Lung (tissue), 12 donors: ENCODE results near the gene CACNA1E. TPM values are rescaled to one million over a fixed set of nuclear protein-coding genes. Genes with fewer than 3 reads are reported as not detected.

ENCODE experiments used
- ATAC-seq: fragments of 200-7000 bp; cut with Tn5 transposase; one replicate; pipeline ENCODE4 v1.9.1; 2020; ENCODE audit warnings: moderate number of reproducible peaks; ENCODE audit not compliant: insufficient read depth, low FRiP score
- DNase-seq, 3 donors: peaks; one replicate each; pipeline ENCODE4 v3.0.0-alpha.2; 2013 to 2017
- H3K27ac ChIP-seq, 2 donors: one replicate each; pipeline ENCODE4 v1.5.1; 2013; ENCODE audit warnings: mild to moderate bottlenecking in 2 of 2, moderate library complexity in 2 of 2, control low read depth in 1 of 2, inconsistent platforms in 1 of 2, low read depth in 1 of 2, low read length in 1 of 2
- H3K27me3 ChIP-seq, 3 donors: one replicate each; pipeline ENCODE4 v1.5.1; 2013; ENCODE audit warnings: low read length in 2 of 3; ENCODE audit not compliant: control insufficient read depth in 3 of 3, insufficient read depth in 3 of 3
- H3K36me3 ChIP-seq, 4 donors: one replicate each; pipeline ENCODE4 v1.5.1; 2013; ENCODE audit warnings: low read length in 4 of 4, mild to moderate bottlenecking in 1 of 4, moderate library complexity in 1 of 4; ENCODE audit not compliant: control insufficient read depth in 4 of 4, insufficient read depth in 4 of 4
- H3K4me1 ChIP-seq, 5 donors: one replicate each; pipeline ENCODE4 v1.5.1; 2013; ENCODE audit warnings: low read length in 5 of 5, mild to moderate bottlenecking in 2 of 5, moderate library complexity in 1 of 5; ENCODE audit not compliant: control insufficient read depth in 5 of 5, insufficient read depth in 5 of 5
- H3K4me3 ChIP-seq: one replicate; pipeline ENCODE4 v1.5.1; 2013; ENCODE audit warnings: mild to moderate bottlenecking, control low read depth, moderate library complexity
- H3K9ac ChIP-seq, 2 donors: one replicate each; pipeline ENCODE4 v1.5.1; 2013; ENCODE audit warnings: low read length in 2 of 2, control low read depth in 1 of 2; ENCODE audit not compliant: insufficient read depth in 1 of 2
- H3K9me3 ChIP-seq, 4 donors: one replicate each; pipeline ENCODE4 v1.5.1; 2013; ENCODE audit warnings: low read length in 3 of 4, mild to moderate bottlenecking in 1 of 4, moderate library complexity in 1 of 4; ENCODE audit not compliant: control insufficient read depth in 4 of 4, insufficient read depth in 3 of 4
- WGBS, 2 donors: extraction: QIAGEN DNeasy Blood & Tissue Kit; methylation state at CpG; one replicate each; pipeline ENCODE4 v1.1.7; 2013; 5-methylcytosine and 5-hydroxymethylcytosine counted together
- polyA plus RNA-seq, 2 donors: library from polyadenylated mRNA; stranded (reverse); fragments of 200-250 nt; gene quantifications; one replicate each; pipeline ENCODE4 v1.2.1, GENCODE V29; 2013
- total RNA-seq, 2 donors: library from RNA; depleted of rRNA in 1 of 2; stranded (reverse); fragments of >200 nt in 1 of 2; gene quantifications; one replicate each; pipeline ENCODE4 v1.2.1, GENCODE V29; 2014 to 2021
- TF ChIP-seq, protein P1 (sequence below): IDR thresholded peaks from 2 replicates; pipeline ENCODE4 v1.5.1; 2012; ENCODE audit warnings: mild to moderate bottlenecking; ENCODE audit errors: control extremely low read depth, extremely low read depth
- donor health status: control.
- donor health status: control.
- donor health status: Bipolar disorder and iron deficiency.
- donor health status: healthy.
- donor health status: DM: yes; HTN: yes; CAD: no.

CACNA1E gene
- total and polyA plus RNA-seq, 4 donors, result 0.02 to 1.4 (median 0.80) TPM

DNA sequence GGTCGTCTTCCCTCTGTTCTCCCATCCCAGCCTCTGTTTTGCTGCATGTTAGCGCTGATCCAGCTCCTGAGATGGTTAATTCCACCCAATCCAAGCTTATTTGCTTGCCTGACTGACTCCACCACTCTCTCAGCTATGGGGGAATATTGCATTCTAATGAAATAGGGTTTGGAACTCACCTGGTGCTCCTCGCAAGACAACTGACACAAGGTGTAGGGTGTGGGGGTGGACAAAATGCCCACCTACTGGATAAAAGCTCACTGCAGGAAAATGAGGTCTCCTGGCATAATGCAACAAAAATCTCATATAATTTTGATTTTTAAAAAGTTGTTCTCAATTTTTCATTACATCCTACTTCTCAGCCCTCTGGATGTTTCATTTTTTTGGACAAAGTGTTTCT lies 319.1 kb downstream of the CACNA1E start:
- 81 to 91% methylated on average over 3 of the region's 3 CpGs for WGBS, 2 donors
- ATAC-seq (no peak), DNase-seq (no peak)
- Histone ChIP-seq H3K9me3 (no peaks in the 10 kb centered on the region), H3K27ac (no peak overlapping the region), H3K36me3 (no peaks in the 10 kb centered on the region), H3K4me1 (no peaks in the 10 kb centered on the region), H3K27me3 (no peaks in the 10 kb centered on the region), H3K9ac (no peak overlapping the region), H3K4me3 (no peak overlapping the region)
- TF ChIP-seq, protein P1, sequence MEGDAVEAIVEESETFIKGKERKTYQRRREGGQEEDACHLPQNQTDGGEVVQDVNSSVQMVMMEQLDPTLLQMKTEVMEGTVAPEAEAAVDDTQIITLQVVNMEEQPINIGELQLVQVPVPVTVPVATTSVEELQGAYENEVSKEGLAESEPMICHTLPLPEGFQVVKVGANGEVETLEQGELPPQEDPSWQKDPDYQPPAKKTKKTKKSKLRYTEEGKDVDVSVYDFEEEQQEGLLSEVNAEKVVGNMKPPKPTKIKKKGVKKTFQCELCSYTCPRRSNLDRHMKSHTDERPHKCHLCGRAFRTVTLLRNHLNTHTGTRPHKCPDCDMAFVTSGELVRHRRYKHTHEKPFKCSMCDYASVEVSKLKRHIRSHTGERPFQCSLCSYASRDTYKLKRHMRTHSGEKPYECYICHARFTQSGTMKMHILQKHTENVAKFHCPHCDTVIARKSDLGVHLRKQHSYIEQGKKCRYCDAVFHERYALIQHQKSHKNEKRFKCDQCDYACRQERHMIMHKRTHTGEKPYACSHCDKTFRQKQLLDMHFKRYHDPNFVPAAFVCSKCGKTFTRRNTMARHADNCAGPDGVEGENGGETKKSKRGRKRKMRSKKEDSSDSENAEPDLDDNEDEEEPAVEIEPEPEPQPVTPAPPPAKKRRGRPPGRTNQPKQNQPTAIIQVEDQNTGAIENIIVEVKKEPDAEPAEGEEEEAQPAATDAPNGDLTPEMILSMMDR, result no peak

GRCh38 chr1:181803421-181803820 lies 320.1 kb downstream of the CACNA1E start:
- no peak for ATAC-seq
- Histone ChIP-seq H3K36me3 (no peaks in the 10 kb centered on the region), H3K4me1 (no peaks in the 10 kb centered on the region), H3K27me3 (no peaks in the 10 kb centered on the region), H3K9ac (no peak overlapping the region), H3K27ac (no peak overlapping the region), H3K9me3 (no peaks in the 10 kb centered on the region), H3K4me3 (no peak overlapping the region)
- DNase-seq, result no peak
- 82 to 86% methylated on average over 3 of the region's 3 CpGs for WGBS, 2 donors
- TF ChIP-seq, protein P1, result no peak

DNA sequence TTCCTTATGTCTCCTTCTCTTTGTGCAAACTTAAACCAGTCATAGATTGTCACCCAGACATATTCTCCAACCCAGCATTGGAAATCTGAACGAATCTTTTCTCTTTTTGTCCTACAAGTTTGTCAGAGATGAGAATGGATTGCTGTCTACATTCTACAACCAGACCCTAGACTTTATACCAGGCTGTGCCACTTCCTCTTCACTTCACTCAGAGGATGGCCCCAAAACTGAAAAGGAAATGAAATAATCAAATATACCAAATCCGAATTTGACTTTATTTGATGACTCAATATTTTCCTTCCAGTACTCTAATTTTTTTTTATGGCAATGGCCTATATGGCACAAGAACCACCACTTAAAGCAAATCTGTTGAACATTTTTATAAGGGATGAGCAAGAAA lies 321.7 kb downstream of the CACNA1E start:
- DNase-seq, result no peak
- Histone ChIP-seq H3K36me3 (no peaks in the 10 kb centered on the region), H3K27ac (no peak overlapping the region), H3K27me3 (no peaks in the 10 kb centered on the region), H3K9me3 (no peaks in the 10 kb centered on the region), H3K4me1 (no peaks in the 10 kb centered on the region), H3K4me3 (no peak overlapping the region), H3K9ac (no peak overlapping the region)
- ATAC-seq, result no peak
- TF ChIP-seq, protein P1, result no peak
- WGBS, 2 donors, result 64 to 65% methylated on average over 2 of the region's 2 CpGs

- no peak overlapping the region for H3K4me3 ChIP-seq
- WGBS, 2 donors, result 65 to 71% methylated on average over 2 of the region's 2 CpGs
- H3K9me3 ChIP-seq, result no peaks in the 10 kb centered on the region
- ATAC-seq, result no peak
- H3K36me3 ChIP-seq, result no peaks in the 10 kb centered on the region
- TF ChIP-seq, protein P1, result no peak
- H3K4me1 ChIP-seq, result no peaks in the 10 kb centered on the region
- H3K27ac ChIP-seq, result no peak overlapping the region
- DNase-seq, result no peak
- H3K9ac ChIP-seq, result no peak overlapping the region
- H3K27me3 ChIP-seq, result no peaks in the 10 kb centered on the region
Observed at GRCh38 chr1:181806746-181807145, 323.4 kb downstream of the CACNA1E start.
